Ecto neural progenitor cell (in vitro differentiated cells): ENCODE measurements around the gene NEK1.
"Not testable (repeated sequence)": the region's sequence is repeated elsewhere in the genome, so short reads cannot be mapped to it uniquely, and the experiment has no call there.

Experiments
- DNase-seq: peaks from one replicate; pipeline ENCODE4 v3.0.0-alpha.2; 2018; ENCODE audit warnings: low spot score

Gene NEK1

GRCh38 chr4:169601016-169601771 is 11.2 kb downstream of the NEK1 start:
- DNase-seq, result no peak

GRCh38 chr4:169594560-169595195 is 17.7 kb downstream of the NEK1 start:
- no peak for DNase-seq

GRCh38 chr4:169593050-169593560 is 19.3 kb downstream of the NEK1 start:
- no peak for DNase-seq

GRCh38 chr4:169583563-169583962 is 28.8 kb downstream of the NEK1 start:
- no peak for DNase-seq

- DNase-seq, result no peak
Observed at GRCh38 chr4:169582706-169583105, 29.7 kb downstream of the NEK1 start.

GRCh38 chr4:169582203-169582602 is 30.2 kb downstream of the NEK1 start:
- no peak for DNase-seq

GRCh38 chr4:169573889-169574288 is 38.5 kb downstream of the NEK1 start:
- DNase-seq, result no peak

- no peak for DNase-seq
Observed at GRCh38 chr4:169571435-169571834, 40.9 kb downstream of the NEK1 start.

GRCh38 chr4:169571012-169571411 is 41.4 kb downstream of the NEK1 start:
- not testable (repeated sequence) for DNase-seq

- DNase-seq, result not testable (repeated sequence)
Observed at GRCh38 chr4:169570266-169570665, 42.1 kb downstream of the NEK1 start.

GRCh38 chr4:169569188-169569587 is 43.2 kb downstream of the NEK1 start:
- DNase-seq, result not testable (repeated sequence)

GRCh38 chr4:169567916-169568315 is 44.5 kb downstream of the NEK1 start:
- no peak for DNase-seq

GRCh38 chr4:169566021-169566818 is 46.2 kb downstream of the NEK1 start:
- DNase-seq, result no peak

GRCh38 chr4:169565606-169566005 is 46.8 kb downstream of the NEK1 start:
- no peak for DNase-seq

- no peak for DNase-seq
Observed at GRCh38 chr4:169557061-169557636, 55.2 kb downstream of the NEK1 start.

- DNase-seq, result not testable (repeated sequence)
Observed at GRCh38 chr4:169546548-169546947, 65.8 kb downstream of the NEK1 start.

- DNase-seq, result no peak
Observed at GRCh38 chr4:169540774-169541173, 71.6 kb downstream of the NEK1 start.

- no peak for DNase-seq
Observed at GRCh38 chr4:169530048-169530447, 82.3 kb downstream of the NEK1 start.

GRCh38 chr4:169523796-169524195 is 88.6 kb downstream of the NEK1 start:
- DNase-seq, result no peak

- no peak for DNase-seq
Observed at GRCh38 chr4:169510617-169511016, 101.8 kb downstream of the NEK1 start.

GRCh38 chr4:169506903-169507302 is 105.5 kb downstream of the NEK1 start:
- DNase-seq, result no peak

GRCh38 chr4:169499907-169500306 is 112.5 kb downstream of the NEK1 start:
- DNase-seq, result not testable (repeated sequence)
